SU-DHL-6 (cell line): ENCODE measurements around the gene BMP7.

ENCODE experiments used
- EZH2phosphoT487 ChIP-seq: fragments of 200-600 bp; sonication (generic), shearing (Covaris generic); conservative IDR thresholded peaks from 2 replicates; pipeline ENCODE4 v1.6.1; 2018; ENCODE audit warnings: mild to moderate bottlenecking, antibody characterized with exemption, low read length, moderate library complexity, mixed read lengths
- TF ChIP-seq, protein P1 (sequence below): fragments of 200-600 bp; sonication (generic); IDR thresholded peaks from one replicate; pipeline ENCODE4 v1.5.1; 2017; ENCODE audit warnings: antibody characterized with exemption, mild to moderate bottlenecking, low read length, moderate library complexity; ENCODE audit not compliant: insufficient read depth, poor library complexity, severe bottlenecking

- TF ChIP-seq, protein P1, sequence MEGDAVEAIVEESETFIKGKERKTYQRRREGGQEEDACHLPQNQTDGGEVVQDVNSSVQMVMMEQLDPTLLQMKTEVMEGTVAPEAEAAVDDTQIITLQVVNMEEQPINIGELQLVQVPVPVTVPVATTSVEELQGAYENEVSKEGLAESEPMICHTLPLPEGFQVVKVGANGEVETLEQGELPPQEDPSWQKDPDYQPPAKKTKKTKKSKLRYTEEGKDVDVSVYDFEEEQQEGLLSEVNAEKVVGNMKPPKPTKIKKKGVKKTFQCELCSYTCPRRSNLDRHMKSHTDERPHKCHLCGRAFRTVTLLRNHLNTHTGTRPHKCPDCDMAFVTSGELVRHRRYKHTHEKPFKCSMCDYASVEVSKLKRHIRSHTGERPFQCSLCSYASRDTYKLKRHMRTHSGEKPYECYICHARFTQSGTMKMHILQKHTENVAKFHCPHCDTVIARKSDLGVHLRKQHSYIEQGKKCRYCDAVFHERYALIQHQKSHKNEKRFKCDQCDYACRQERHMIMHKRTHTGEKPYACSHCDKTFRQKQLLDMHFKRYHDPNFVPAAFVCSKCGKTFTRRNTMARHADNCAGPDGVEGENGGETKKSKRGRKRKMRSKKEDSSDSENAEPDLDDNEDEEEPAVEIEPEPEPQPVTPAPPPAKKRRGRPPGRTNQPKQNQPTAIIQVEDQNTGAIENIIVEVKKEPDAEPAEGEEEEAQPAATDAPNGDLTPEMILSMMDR: no peak
- no peak for TF ChIP-seq EZH2phosphoT487
Measured at GRCh38 chr20:57183457-57184009, 82.9 kb downstream of the BMP7 start.
